Common myeloid progenitor, CD34-positive (primary cell): ENCODE measurements around the gene BGN.

Source experiments
- CTCF ChIA-PET: fragments of 350-600 bp; sonication (Branson Sonifier 250); formaldehyde crosslinking; loops from one replicate; lab custom pipeline; 2021; ENCODE audit warnings: antibody characterized with exemption; lab: Charles Lee
- POLR2A ChIA-PET: fragments of 350-600 bp; sonication (Branson Sonifier 250); formaldehyde crosslinking; loops from one replicate; lab custom pipeline; 2021; ENCODE audit warnings: antibody characterized with exemption; lab: Charles Lee
- DNase-seq, 3 donors: peaks; one replicate each; pipeline versions ENCODE4 v3.0.0 to v3.0.0-alpha.2; 2013
- H3K27ac ChIP-seq, 2 experiments: 1 replicate in 1 of 2; 2 replicates in 1 of 2; pipeline ENCODE4 v1.7.0; 2013; ENCODE audit warnings: inconsistent platforms in 2 of 2, low read length in 2 of 2, mild to moderate bottlenecking in 2 of 2, low read depth in 1 of 2, moderate library complexity in 1 of 2; ENCODE audit not compliant: severe bottlenecking in 2 of 2, insufficient read depth in 1 of 2, poor library complexity in 1 of 2
- H3K27me3 ChIP-seq, 5 experiments: replicated peaks in 2 of 5; 1 replicate in 3 of 5; 2 replicates in 2 of 5; pipeline versions ENCODE4 v1.6.1 to v1.7.0; 2013; ENCODE audit warnings: low read length in 4 of 5, mild to moderate bottlenecking in 2 of 5, moderate library complexity in 2 of 5, inconsistent platforms in 1 of 5; ENCODE audit not compliant: insufficient read depth in 5 of 5, control insufficient read depth in 4 of 5
- H3K36me3 ChIP-seq, 4 experiments: 1 replicate in 2 of 4; 2 replicates in 2 of 4; pipeline versions ENCODE4 v1.6.1 to v1.7.0; 2013; ENCODE audit warnings: low read length in 3 of 4, control low read depth in 1 of 4, mild to moderate bottlenecking in 1 of 4; ENCODE audit not compliant: control insufficient read depth in 4 of 4, insufficient read depth in 4 of 4
- H3K4me1 ChIP-seq, 4 experiments: 1 replicate in 3 of 4; 2 replicates in 1 of 4; pipeline versions ENCODE4 v1.6.1 to v1.7.1; 2013; ENCODE audit warnings: low read length in 3 of 4, mild to moderate bottlenecking in 3 of 4, control low read depth in 1 of 4, inconsistent platforms in 1 of 4, moderate library complexity in 1 of 4; ENCODE audit not compliant: control insufficient read depth in 4 of 4, insufficient read depth in 4 of 4; ENCODE audit errors: control extremely low read depth in 1 of 4
- H3K4me3 ChIP-seq, 7 experiments: 1 replicate in 4 of 7; 2 replicates in 3 of 7; pipeline versions ENCODE4 v1.5.1 to v1.7.0; 2013; ENCODE audit warnings: mild to moderate bottlenecking in 7 of 7, low read length in 6 of 7, moderate library complexity in 6 of 7, inconsistent platforms in 2 of 7, low read depth in 2 of 7, control low read depth in 1 of 7; ENCODE audit not compliant: insufficient read depth in 4 of 7, control insufficient read depth in 1 of 7; ENCODE audit errors: extremely low read depth in 1 of 7
- H3K9me3 ChIP-seq, 5 experiments: 1 replicate in 4 of 5; 2 replicates in 1 of 5; pipeline versions ENCODE4 v1.6.1 to v1.7.1; 2013; ENCODE audit warnings: low read length in 4 of 5, mild to moderate bottlenecking in 2 of 5, inconsistent platforms in 1 of 5, low read depth in 1 of 5, moderate library complexity in 1 of 5; ENCODE audit not compliant: control insufficient read depth in 4 of 5, insufficient read depth in 2 of 5; ENCODE audit errors: control extremely low read depth in 1 of 5
- WGBS: methylation state at CpG from one replicate; pipeline ENCODE4 v1.1.5; 2013; ENCODE audit not compliant: insufficient coverage; 5-methylcytosine and 5-hydroxymethylcytosine counted together

The BGN gene

GRCh38 chrX:153500676-153501280 is 6.0 kb downstream of the BGN start:
- H3K9me3 ChIP-seq = no peaks in the 10 kb centered on the region
- H3K36me3 ChIP-seq = no peaks in the 10 kb centered on the region
- H3K27ac ChIP-seq = no peak overlapping the region
- ChIA-PET CTCF (no interaction called here), POLR2A (no interaction called here)
- peaks cover 0 to 9% (median 0%) of the 10 kb centered on the region in 5 experiments for H3K27me3 ChIP-seq
- H3K4me3 ChIP-seq = no peak overlapping the region
- no peaks in the 10 kb centered on the region for H3K4me1 ChIP-seq
- DNase-seq = no peak
- 100% methylated on average over 7 of the region's 9 CpGs for WGBS

GRCh38 chrX:153501530-153501929 is 6.8 kb downstream of the BGN start:
- H3K4me1 ChIP-seq = no peaks in the 10 kb centered on the region
- 95% methylated on average over 5 of the region's 8 CpGs for WGBS
- POLR2A ChIA-PET = no interaction called here
- CTCF ChIA-PET = no interaction called here
- peaks cover 0 to 5% (median 0%) of the 10 kb centered on the region in 5 experiments for H3K27me3 ChIP-seq
- no peak overlapping the region for H3K27ac ChIP-seq
- DNase-seq = no peak
- H3K9me3 ChIP-seq = no peaks in the 10 kb centered on the region
- no peak overlapping the region for H3K4me3 ChIP-seq
- H3K36me3 ChIP-seq = no peaks in the 10 kb centered on the region

- POLR2A ChIA-PET = no interaction called here
Measured at GRCh38 chrX:153502131-153502530, 7.4 kb downstream of the BGN start.

GRCh38 chrX:153502796-153503195 is 8.0 kb downstream of the BGN start:
- H3K27me3 ChIP-seq = peaks cover 0 to 11% (median 0%) of the 10 kb centered on the region in 5 experiments
- no peaks in the 10 kb centered on the region for H3K36me3 ChIP-seq
- WGBS = 90% methylated on average over 12 of the region's 14 CpGs
- no peaks in the 10 kb centered on the region for H3K9me3 ChIP-seq
- DNase-seq = no peak
- no peak overlapping the region for H3K4me3 ChIP-seq
- H3K4me1 ChIP-seq = peaks cover 0 to 1% (median 0%) of the 10 kb centered on the region in 4 experiments
- ChIA-PET POLR2A (no interaction called here), CTCF (no interaction called here)
- no peak overlapping the region for H3K27ac ChIP-seq

More at GRCh38 chrX:153502131-153502530, 7.4 kb downstream of the BGN start:
- WGBS = 94% methylated on average over 10 of the region's 10 CpGs
- no peak for DNase-seq
- H3K27me3 ChIP-seq = peaks cover 0 to 11% (median 0%) of the 10 kb centered on the region in 5 experiments
- H3K9me3 ChIP-seq = no peaks in the 10 kb centered on the region
- CTCF ChIA-PET = no interaction called here
- H3K27ac ChIP-seq = no peak overlapping the region
- H3K4me3 ChIP-seq = no peak overlapping the region
- no peaks in the 10 kb centered on the region for H3K36me3 ChIP-seq
- H3K4me1 ChIP-seq = no peaks in the 10 kb centered on the region

- H3K9me3 ChIP-seq = no peaks in the 10 kb centered on the region
- no peak for DNase-seq
- POLR2A ChIA-PET = no interaction called here
- WGBS = 88% methylated on average over 18 of the region's 26 CpGs
- H3K27me3 ChIP-seq = peaks cover 0 to 10% (median 0%) of the 10 kb centered on the region in 5 experiments
- H3K27ac ChIP-seq = no peak overlapping the region
- CTCF ChIA-PET = interaction anchor here (2.3 to 4.8 kb wide), 2 partner anchors 12 to 32 kb away, joined by 6 to 43 read pairs; partner anchors contain the start of gene HAUS7
- H3K4me3 ChIP-seq = no peak overlapping the region
- peaks cover 0 to 1% (median 0%) of the 10 kb centered on the region in 4 experiments for H3K4me1 ChIP-seq
- no peaks in the 10 kb centered on the region for H3K36me3 ChIP-seq
Measured at GRCh38 chrX:153504445-153505016, 9.8 kb downstream of the BGN start.

GRCh38 chrX:153505361-153505760 is 10.6 kb downstream of the BGN start:
- ChIA-PET CTCF (interaction anchor here (1.7 to 4.8 kb wide), 4 partner anchors 13 to 45 kb away, joined by 5 to 43 read pairs (median 12); partner anchors contain the start of gene HAUS7), POLR2A (no interaction called here)
- Histone ChIP-seq H3K27me3 (peaks cover 0 to 18% (median 0%) of the 10 kb centered on the region in 5 experiments), H3K9me3 (no peaks in the 10 kb centered on the region), H3K36me3 (no peaks in the 10 kb centered on the region), H3K27ac (no peak overlapping the region), H3K4me3 (no peak overlapping the region), H3K4me1 (peaks cover 0 to 1% (median 0%) of the 10 kb centered on the region in 4 experiments)
- WGBS = 98% methylated on average over 14 of the region's 18 CpGs
- no peak for DNase-seq
